Ishikawa (cell line): Measurements from ENCODE around the gene KLK12.

ENCODE experiments used
- CEBPB ChIP-seq: IDR thresholded peaks from 2 replicates; pipeline ENCODE4 v1.6.1; 2012
- CREB1 ChIP-seq: IDR thresholded peaks from 2 replicates; pipeline ENCODE4 v1.6.1; 2012; ENCODE audit warnings: low read depth
- EGR1 ChIP-seq: IDR thresholded peaks from 2 replicates; pipeline ENCODE4 v1.6.1; 2012
- EP300 ChIP-seq: IDR thresholded peaks from 2 replicates; pipeline ENCODE4 v1.6.1; 2012; ENCODE audit warnings: borderline replicate concordance
- FOXM1 ChIP-seq: IDR thresholded peaks from 2 replicates; pipeline ENCODE4 v1.6.1; 2012; ENCODE audit warnings: low read depth, borderline replicate concordance
- NFIC ChIP-seq: IDR thresholded peaks from 2 replicates; pipeline ENCODE4 v1.6.1; 2012
- RAD21 ChIP-seq: IDR thresholded peaks from 2 replicates; pipeline ENCODE4 v1.6.1; 2012; ENCODE audit warnings: low read depth
- REST ChIP-seq: IDR thresholded peaks from 2 replicates; pipeline ENCODE4 v1.6.1; 2012; ENCODE audit warnings: low read depth, mild to moderate bottlenecking
- TAF1 ChIP-seq: IDR thresholded peaks from 2 replicates; pipeline ENCODE4 v1.6.1; 2012; ENCODE audit warnings: low read depth, mild to moderate bottlenecking
- TCF12 ChIP-seq: IDR thresholded peaks from 2 replicates; pipeline ENCODE4 v1.6.1; 2012; ENCODE audit warnings: low read depth
- TEAD4 ChIP-seq: IDR thresholded peaks from 2 replicates; pipeline ENCODE4 v1.6.1; 2012
- USF1 ChIP-seq: IDR thresholded peaks from 2 replicates; pipeline ENCODE4 v1.6.1; 2012
- YY1 ChIP-seq: IDR thresholded peaks from 2 replicates; pipeline ENCODE4 v1.6.1; 2012; ENCODE audit warnings: low read depth
- ZBTB7A ChIP-seq: IDR thresholded peaks from 2 replicates; pipeline ENCODE4 v1.6.1; 2012; ENCODE audit warnings: low read depth

The KLK12 gene

GRCh38 chr19:51025809-51026553 is 8.8 kb downstream of the KLK12 start:
- TF ChIP-seq NFIC (no peak), TAF1 (no peak), TEAD4 (no peak), CEBPB (no peak), USF1 (no peak), REST (no peak), FOXM1 (no peak)

GRCh38 chr19:51025401-51025800 is 9.4 kb downstream of the KLK12 start:
- TF ChIP-seq RAD21: no peak
- TF ChIP-seq USF1: no peak
- TF ChIP-seq YY1: no peak
- no peak for TF ChIP-seq ZBTB7A
- no peak for TF ChIP-seq CREB1
- TF ChIP-seq CEBPB: no peak
- no peak for TF ChIP-seq NFIC

GRCh38 chr19:51024924-51025323 is 9.9 kb downstream of the KLK12 start:
- TF ChIP-seq REST (no peak), TAF1 (no peak), NFIC (no peak), EGR1 (no peak)

- TF ChIP-seq USF1 (no peak), RAD21 (no peak), YY1 (no peak), ZBTB7A (no peak)
Measured at GRCh38 chr19:51023946-51024345, 10.9 kb downstream of the KLK12 start.

GRCh38 chr19:51022526-51022925 is 12.3 kb downstream of the KLK12 start:
- TF ChIP-seq EP300 (no peak), ZBTB7A (no peak), EGR1 (no peak), CREB1 (no peak), TAF1 (no peak), TCF12 (no peak), USF1 (no peak), REST (no peak), NFIC (no peak)
